ENCODE measurements around the gene FGF18. TPM values are rescaled to one million over a fixed set of nuclear protein-coding genes. Genes with fewer than 3 reads are reported as not detected.

FGF18 gene
- total RNA-seq, 1 experiment from 2014 or later: 0.94 TPM

DNA sequence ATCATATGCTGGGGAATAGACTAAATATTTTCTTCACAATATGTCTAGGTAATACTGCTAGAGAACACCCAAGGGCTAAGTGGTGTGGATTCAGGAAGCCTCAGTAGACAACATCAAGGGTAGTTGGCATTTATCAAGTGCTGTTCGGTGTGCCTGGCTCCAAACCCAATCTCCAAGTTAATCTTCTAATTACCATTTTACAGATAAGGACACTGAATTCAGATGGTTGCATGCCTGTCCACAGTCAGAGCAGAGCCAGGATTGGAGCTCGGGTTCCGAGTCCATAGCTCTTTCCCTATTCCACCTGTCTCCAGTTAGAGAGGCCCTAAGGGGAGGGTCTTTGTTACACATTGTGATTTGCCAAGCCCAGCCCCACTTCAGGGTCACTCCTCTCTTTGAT lies 58.2 kb downstream of the FGF18 start:
- no peak overlapping the region for H2BK120ac ChIP-seq (ENCODE audit: low read depth, low read length, poor library complexity, severe bottlenecking)
- H3K9ac ChIP-seq (ENCODE audit: extremely low read depth, insufficient read length, low read length): no peak overlapping the region
- TF ChIP-seq, protein P1, sequence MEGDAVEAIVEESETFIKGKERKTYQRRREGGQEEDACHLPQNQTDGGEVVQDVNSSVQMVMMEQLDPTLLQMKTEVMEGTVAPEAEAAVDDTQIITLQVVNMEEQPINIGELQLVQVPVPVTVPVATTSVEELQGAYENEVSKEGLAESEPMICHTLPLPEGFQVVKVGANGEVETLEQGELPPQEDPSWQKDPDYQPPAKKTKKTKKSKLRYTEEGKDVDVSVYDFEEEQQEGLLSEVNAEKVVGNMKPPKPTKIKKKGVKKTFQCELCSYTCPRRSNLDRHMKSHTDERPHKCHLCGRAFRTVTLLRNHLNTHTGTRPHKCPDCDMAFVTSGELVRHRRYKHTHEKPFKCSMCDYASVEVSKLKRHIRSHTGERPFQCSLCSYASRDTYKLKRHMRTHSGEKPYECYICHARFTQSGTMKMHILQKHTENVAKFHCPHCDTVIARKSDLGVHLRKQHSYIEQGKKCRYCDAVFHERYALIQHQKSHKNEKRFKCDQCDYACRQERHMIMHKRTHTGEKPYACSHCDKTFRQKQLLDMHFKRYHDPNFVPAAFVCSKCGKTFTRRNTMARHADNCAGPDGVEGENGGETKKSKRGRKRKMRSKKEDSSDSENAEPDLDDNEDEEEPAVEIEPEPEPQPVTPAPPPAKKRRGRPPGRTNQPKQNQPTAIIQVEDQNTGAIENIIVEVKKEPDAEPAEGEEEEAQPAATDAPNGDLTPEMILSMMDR (conservative IDR thresholded peaks at IDR 0.05): no peak
- H3K4ac ChIP-seq (ENCODE audit: low read depth, low read length): no peak overlapping the region
- Mint-ChIP-seq H3K27ac (no peak overlapping the region), H3K9me3 (no peaks in the 10 kb centered on the region), H3K27me3 (ENCODE audit: low read depth) (peaks cover 8% of the 10 kb centered on the region; the same call in 1 of the 2 replicates), H3K36me3 (ENCODE audit: insufficient read depth in 1 of 3, low read depth in 3 of 3) (no peaks in the 10 kb centered on the region; a peak in 1 of 7 replicates), H3K4me3 (no peak overlapping the region), H3K4me1 (peaks cover 2 to 14% of the 10 kb centered on the region in 2 experiments)
- H2BK5ac ChIP-seq (ENCODE audit: insufficient read length, low read length): no peak overlapping the region
- no peak overlapping the region for H2AK5ac ChIP-seq (ENCODE audit: insufficient read length, low read length)
- no peak overlapping the region for H3K56ac ChIP-seq (ENCODE audit: insufficient read length, low read depth, low read length)
- H4K20me1 ChIP-seq (ENCODE audit: control insufficient read depth, insufficient read depth, insufficient read length): no peaks in the 10 kb centered on the region
- peaks cover 2% of the 10 kb centered on the region; the same call in 1 of the 2 replicates for H3K4me1 ChIP-seq (ENCODE audit: insufficient read depth, low read length)
- no peaks in the 10 kb centered on the region for H3K9me3 ChIP-seq (ENCODE audit: control insufficient read depth, low read depth, low read length)
- no peak overlapping the region for H2BK15ac ChIP-seq (ENCODE audit: low read depth, low read length)
- H3K23me2 ChIP-seq (ENCODE audit: insufficient read length, low read depth, low read length, poor library complexity, severe bottlenecking): no peaks in the 10 kb centered on the region
- no peak overlapping the region for H3K27ac ChIP-seq (ENCODE audit: insufficient read length, low read depth, low read length)
- H4K8ac ChIP-seq (replicated peaks; ENCODE audit: insufficient read length, low read depth, low read length): no peak overlapping the region
- no peak overlapping the region for H3K14ac ChIP-seq (ENCODE audit: insufficient read depth, low read length)
- H3K23ac ChIP-seq (ENCODE audit: insufficient read length, low read depth, low read length): no peak overlapping the region
- H2AFZ ChIP-seq (ENCODE audit: low read length): no peak overlapping the region
- H3K79me1 ChIP-seq (ENCODE audit: insufficient read depth, low read depth, low read length, poor library complexity, severe bottlenecking): no peaks in the 10 kb centered on the region
- no peaks in the 10 kb centered on the region for H3K27me3 ChIP-seq (ENCODE audit: insufficient read depth, low read length)
- H3K18ac ChIP-seq (ENCODE audit: insufficient read length, low read depth, low read length): no peak overlapping the region
- no peak overlapping the region for H3K4me2 ChIP-seq (ENCODE audit: insufficient read depth, insufficient read length, low read length)
- WGBS (ENCODE audit: extremely low coverage, insufficient read length, low lambda C conversion rate): no CpG with 5 or more reads among the region's 3 CpGs
- no peak overlapping the region for H3T11ph ChIP-seq (ENCODE audit: low read length)
- no peaks in the 10 kb centered on the region for H3K79me2 ChIP-seq (ENCODE audit: insufficient read depth, low read length)
- H2BK20ac ChIP-seq (ENCODE audit: low read depth, low read length, poor library complexity, severe bottlenecking): no peak overlapping the region
- H4K5ac ChIP-seq (ENCODE audit: insufficient read length, low read depth, low read length): no peak overlapping the region
- no peak for DNase-seq
- H4K91ac ChIP-seq (ENCODE audit: insufficient read length, low read depth, low read length): no peak overlapping the region
- H2BK12ac ChIP-seq (ENCODE audit: insufficient read length, low read depth, low read length): no peak overlapping the region
